Fibroblast of villous mesenchyme (primary cell): Measurements from ENCODE around the gene RYR2. TPM values are rescaled to one million over a fixed set of nuclear protein-coding genes. Genes with fewer than 3 reads are reported as not detected.

ENCODE experiments used
- DNase-seq: peaks from one replicate; pipeline ENCODE4 v3.0.0-alpha.2; 2010; ENCODE audit warnings: low read depth
- H3K4me3 ChIP-seq: 2 replicates; pipeline ENCODE4 v1.5.1; 2011; ENCODE audit warnings: low read depth, mild to moderate bottlenecking, low read length
- CTCF ChIP-seq: IDR thresholded peaks from 2 replicates; pipeline ENCODE4 v1.5.1; 2012; ENCODE audit warnings: low read depth, mild to moderate bottlenecking, low read length; ENCODE audit not compliant: insufficient read depth
- total RNA-seq: library from RNA; depleted of rRNA; stranded (reverse); fragments of >200 nt; gene quantifications from 2 replicates; pipeline ENCODE4 v1.2.3, GENCODE V29; 2012

The RYR2 gene
- total RNA-seq, 1 donor = not detected

- no peak for DNase-seq
- no peak overlapping the region for H3K4me3 ChIP-seq
- no peak for TF ChIP-seq CTCF
Observed at GRCh38 chr1:237249120-237249519, 207.1 kb downstream of the RYR2 start.

GRCh38 chr1:237250055-237250454 lies 208.1 kb downstream of the RYR2 start:
- DNase-seq = no peak
- TF ChIP-seq CTCF = no peak
- H3K4me3 ChIP-seq = no peak overlapping the region

- H3K4me3 ChIP-seq = no peak overlapping the region
- no peak for DNase-seq
- TF ChIP-seq CTCF = no peak
Observed at GRCh38 chr1:237255071-237255470, 213.1 kb downstream of the RYR2 start.

- no peak for DNase-seq
- H3K4me3 ChIP-seq = no peak overlapping the region
- TF ChIP-seq CTCF = no peak
Observed at GRCh38 chr1:237258871-237259270, 216.9 kb downstream of the RYR2 start.

- TF ChIP-seq CTCF = no peak
- H3K4me3 ChIP-seq = no peak overlapping the region
- DNase-seq = no peak
Observed at GRCh38 chr1:237261198-237261597, 219.2 kb downstream of the RYR2 start.

GRCh38 chr1:237267743-237268142 lies 225.8 kb downstream of the RYR2 start:
- no peak overlapping the region for H3K4me3 ChIP-seq
- DNase-seq = no peak
- no peak for TF ChIP-seq CTCF

GRCh38 chr1:237269938-237270337 lies 228.0 kb downstream of the RYR2 start:
- no peak for TF ChIP-seq CTCF
- no peak overlapping the region for H3K4me3 ChIP-seq
- no peak for DNase-seq
